Measurements from ENCODE around the gene MNAT1.
"Not testable (repeated sequence)": the region's sequence is repeated elsewhere in the genome, so short reads cannot be mapped to it uniquely, and the experiment has no call there.

MNAT1 gene

GRCh38 chr14:60805841-60806430 lies 71.4 kb downstream of the MNAT1 start:
- no peak for DNase-seq (ENCODE audit: low spot score)

GRCh38 chr14:60807247-60807646 lies 72.7 kb downstream of the MNAT1 start:
- no peak for DNase-seq (ENCODE audit: low spot score)

- DNase-seq (ENCODE audit: low spot score): no peak
These were observed 73.4 kb downstream of the MNAT1 start for GRCh38 chr14:60807971-60808370.

DNA sequence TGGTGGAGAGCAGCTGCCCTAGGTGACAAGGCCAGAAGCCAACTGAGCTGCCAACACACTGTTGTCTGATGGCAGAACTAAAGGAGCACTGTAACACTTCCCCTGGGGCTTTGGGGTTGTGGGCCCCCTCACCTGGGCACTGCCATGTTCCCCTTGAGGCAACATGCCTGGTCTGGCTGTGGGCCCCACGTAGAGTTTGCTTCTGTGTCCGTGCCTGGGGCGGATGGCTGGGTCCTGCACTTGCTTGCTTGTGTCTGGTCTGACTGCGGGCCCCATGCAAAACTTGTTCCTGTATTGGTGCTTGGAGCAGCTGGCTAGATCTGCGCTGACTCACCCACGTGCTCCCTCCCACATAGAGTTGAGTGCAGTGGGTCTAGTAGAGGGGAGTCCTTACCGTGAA lies 78.4 kb downstream of the MNAT1 start:
- DNase-seq (ENCODE audit: low spot score): no peak

- DNase-seq (ENCODE audit: low spot score): no peak
These were observed 80.8 kb downstream of the MNAT1 start for GRCh38 chr14:60815371-60815770.

DNA sequence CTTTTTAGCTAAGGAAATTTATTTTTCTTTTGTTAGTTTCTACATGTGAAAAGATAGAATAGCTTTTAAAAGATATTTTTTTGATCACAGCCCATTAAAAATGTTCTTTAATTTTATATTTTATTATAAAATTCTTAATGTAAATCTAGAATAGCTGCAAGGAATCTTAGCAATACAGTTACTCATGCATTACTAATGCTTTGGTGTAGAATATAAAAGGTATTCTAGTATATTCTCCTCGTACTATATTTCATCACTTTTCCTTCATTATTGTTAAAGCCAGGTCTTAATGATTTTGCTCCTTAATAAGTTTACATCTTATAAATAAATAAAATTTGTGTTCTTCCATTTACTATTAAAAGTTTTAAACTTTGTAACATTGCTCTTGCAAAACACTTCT lies 82.6 kb downstream of the MNAT1 start:
- DNase-seq (ENCODE audit: low spot score): no peak

GRCh38 chr14:60819575-60819974 lies 85.0 kb downstream of the MNAT1 start:
- peak; percentile 10 for DNase-seq (ENCODE audit: low spot score)

DNA sequence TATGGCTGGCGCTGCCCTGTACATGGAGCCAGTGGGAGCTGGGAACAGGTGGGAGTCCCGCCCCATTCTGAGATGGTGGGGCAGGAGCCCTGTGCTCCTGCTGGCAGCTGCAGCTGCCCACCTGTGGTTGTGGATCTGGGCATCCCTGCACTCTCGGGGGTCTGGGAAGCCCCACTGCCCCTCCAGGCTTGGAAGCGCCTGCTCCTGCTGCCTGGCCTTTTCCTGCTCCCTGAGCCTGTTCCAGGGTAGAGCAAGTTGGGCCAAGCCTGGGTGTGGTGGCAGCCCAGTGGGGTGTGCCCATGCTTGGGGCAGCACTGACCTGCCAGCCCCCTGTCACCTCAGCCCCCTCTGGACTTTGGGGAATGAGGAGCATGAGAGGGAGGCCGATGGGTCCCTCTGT lies 104.0 kb downstream of the MNAT1 start:
- no peak for DNase-seq (ENCODE audit: low spot score)

GRCh38 chr14:60839057-60839456 lies 104.5 kb downstream of the MNAT1 start:
- no peak for DNase-seq (ENCODE audit: low spot score)

- no peak for DNase-seq (ENCODE audit: low spot score)
These were observed 105.1 kb downstream of the MNAT1 start for GRCh38 chr14:60839657-60840056.

- no peak for DNase-seq (ENCODE audit: low spot score)
These were observed 105.8 kb downstream of the MNAT1 start for GRCh38 chr14:60840313-60840712.

GRCh38 chr14:60845523-60845922 lies 111.0 kb downstream of the MNAT1 start:
- no peak for DNase-seq (ENCODE audit: low spot score)

GRCh38 chr14:60848066-60848465 lies 113.5 kb downstream of the MNAT1 start:
- DNase-seq (ENCODE audit: low spot score): no peak

- DNase-seq (ENCODE audit: low spot score): not testable (repeated sequence)
These were observed 117.1 kb downstream of the MNAT1 start for GRCh38 chr14:60851692-60852091.

DNA sequence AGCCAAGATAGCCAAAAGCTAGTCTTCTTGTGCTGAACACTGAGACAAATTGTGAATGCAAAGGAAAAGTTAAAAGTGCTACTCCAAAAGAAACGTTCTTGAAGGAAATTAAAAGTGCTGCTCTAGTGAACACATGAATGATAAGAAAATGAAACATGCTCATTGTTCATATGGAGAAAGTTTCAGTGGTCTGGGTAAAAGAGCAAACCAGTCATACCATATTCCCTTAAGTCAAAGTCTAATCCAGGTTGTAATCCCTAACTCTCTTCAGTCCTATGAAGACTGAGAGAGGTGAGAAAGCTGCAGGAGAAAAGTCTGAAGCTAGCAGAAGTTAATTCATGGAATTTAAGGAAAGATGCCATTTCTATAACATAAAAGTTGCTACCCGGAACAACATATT lies 121.5 kb downstream of the MNAT1 start:
- no peak for DNase-seq (ENCODE audit: low spot score)

DNA sequence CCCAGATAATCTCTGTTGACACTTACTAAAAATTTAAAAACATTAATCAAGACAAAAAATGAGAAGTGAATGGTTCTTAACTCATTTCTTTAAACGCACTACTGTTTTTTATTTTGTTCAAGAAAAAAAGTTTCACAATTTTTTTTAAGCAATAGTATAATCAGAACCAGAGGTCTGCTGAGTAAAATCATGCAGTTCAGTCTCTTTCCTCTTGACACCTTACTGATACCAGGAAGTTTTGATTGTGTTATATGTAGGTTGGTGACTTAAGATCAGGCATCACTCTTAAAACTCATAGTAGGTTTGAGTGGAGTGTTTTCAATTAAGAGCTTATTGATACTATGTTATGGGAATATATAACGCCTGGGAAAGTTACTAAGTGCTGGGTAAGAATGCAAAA lies 125.0 kb downstream of the MNAT1 start:
- no peak for DNase-seq (ENCODE audit: low spot score)

DNA sequence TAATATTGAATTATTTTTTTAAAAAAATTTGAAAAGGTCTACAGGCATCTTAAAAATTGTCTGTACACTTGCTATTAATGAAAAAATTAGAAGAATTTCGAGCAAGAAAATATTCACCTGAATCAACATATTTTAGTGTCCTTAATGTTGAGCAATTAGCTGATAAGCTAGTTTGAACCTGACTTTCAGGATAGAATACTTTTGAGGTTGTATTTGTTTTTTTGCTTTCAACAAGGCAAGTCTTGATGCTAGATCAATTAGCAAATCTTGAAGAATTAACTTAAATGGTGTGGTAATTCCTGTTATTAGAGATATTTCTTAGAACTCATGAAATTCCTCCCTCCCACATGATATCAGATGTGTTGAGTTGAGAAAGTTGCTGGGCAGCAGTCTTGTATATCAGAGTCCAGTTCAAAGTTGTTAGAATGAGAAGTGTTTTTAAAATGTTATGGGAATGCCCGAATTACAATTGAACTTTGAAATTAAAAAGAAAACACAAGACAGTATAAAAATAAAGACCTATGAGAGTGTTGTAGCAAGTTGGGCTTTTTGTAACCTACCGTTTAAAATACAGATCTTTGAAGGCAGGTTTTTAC lies 127.1 kb downstream of the MNAT1 start:
- DNase-seq (ENCODE audit: low spot score): no peak

DNA sequence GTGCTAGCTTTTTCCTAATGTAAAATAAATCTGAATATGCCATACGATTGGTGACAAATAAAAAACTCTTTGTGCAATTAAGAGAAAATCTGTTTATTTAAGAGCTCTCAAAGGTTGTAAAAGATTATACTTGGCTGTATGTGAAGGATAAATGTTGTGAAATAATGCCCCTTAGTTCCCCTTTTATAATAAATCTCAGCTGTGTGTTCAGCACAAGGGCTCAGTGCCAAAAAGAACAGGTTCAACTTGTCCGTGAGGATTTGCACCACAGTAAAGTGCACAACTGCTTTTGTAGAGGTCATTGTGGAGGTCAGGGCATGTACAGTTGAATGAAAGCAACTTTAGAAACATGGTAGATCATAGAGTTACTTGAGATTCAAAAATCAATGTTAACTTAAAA lies 127.7 kb downstream of the MNAT1 start:
- DNase-seq (ENCODE audit: low spot score): peak; percentile 5

GRCh38 chr14:60863249-60863648 lies 128.7 kb downstream of the MNAT1 start:
- no peak for DNase-seq (ENCODE audit: low spot score)

GRCh38 chr14:60865378-60866127 lies 131.0 kb downstream of the MNAT1 start:
- no peak for DNase-seq (ENCODE audit: low spot score)

GRCh38 chr14:60867503-60868172 lies 133.1 kb downstream of the MNAT1 start:
- DNase-seq (ENCODE audit: low spot score): no peak

DNA sequence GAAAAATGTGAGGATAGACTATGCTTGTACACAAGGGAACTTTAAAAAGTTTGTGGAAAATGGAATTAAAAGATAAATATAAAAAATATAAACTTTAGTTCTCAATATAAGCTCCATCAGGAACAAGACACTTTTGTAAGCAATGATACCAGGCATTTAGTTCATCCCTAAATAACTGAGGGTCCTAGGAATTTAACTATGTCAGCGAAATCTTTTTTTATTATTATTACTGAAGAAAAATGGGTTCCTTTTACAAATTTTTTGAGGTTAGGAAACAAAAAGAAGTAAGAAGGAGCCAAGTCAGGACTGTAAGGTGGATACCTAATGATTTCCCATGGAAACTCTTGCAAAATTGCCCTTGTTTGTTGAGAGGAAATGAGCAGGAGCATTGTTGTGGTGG lies 143.6 kb downstream of the MNAT1 start:
- no peak for DNase-seq (ENCODE audit: low spot score)

DNA sequence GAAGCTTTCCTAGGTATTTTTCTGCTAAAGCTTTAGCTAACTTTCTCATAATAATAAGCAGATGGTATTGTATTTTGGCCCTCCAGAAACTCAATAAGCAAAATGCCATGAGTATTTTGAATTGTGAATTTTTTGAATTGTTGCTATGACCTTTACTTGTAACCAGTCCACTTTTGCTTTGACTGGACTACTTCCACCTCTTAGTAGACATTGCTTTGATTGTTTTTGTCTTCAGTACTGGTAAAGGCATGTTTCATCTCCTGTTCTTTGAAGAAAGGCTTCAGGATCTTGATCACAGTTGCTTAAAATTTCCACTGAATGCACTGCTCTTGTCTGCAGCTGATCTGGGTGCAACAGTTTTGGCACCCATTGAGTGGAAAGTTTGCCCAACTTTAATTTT lies 144.0 kb downstream of the MNAT1 start:
- no peak for DNase-seq (ENCODE audit: low spot score)
